HCT116 (cell line): ENCODE measurements around the gene ATP2A3.

Source experiments
- POLR2A ChIP-seq: IDR thresholded peaks from 2 replicates; pipeline ENCODE4 v1.7.0; 2011; ENCODE audit warnings: borderline replicate concordance; ENCODE audit not compliant: insufficient read depth, insufficient read length; ENCODE audit errors: extremely low read depth
- TF ChIP-seq, protein P1 (sequence below), 3 experiments: fragments of 200-600 bp in 1 of 3; sonication (generic) in 1 of 3; IDR thresholded peaks in 2 of 3; conservative IDR thresholded peaks in 1 of 3; 2 replicates each; pipeline ENCODE4 v1.5.1; 2012 to 2017; ENCODE audit warnings: low read depth in 2 of 3, low read length in 2 of 3, antibody characterized with exemption in 1 of 3, borderline replicate concordance in 1 of 3, control low read depth in 1 of 3, mild to moderate bottlenecking in 1 of 3, mixed read lengths in 1 of 3, mixed run types in 1 of 3, moderate library complexity in 1 of 3; ENCODE audit not compliant: insufficient read depth in 1 of 3

DNA sequence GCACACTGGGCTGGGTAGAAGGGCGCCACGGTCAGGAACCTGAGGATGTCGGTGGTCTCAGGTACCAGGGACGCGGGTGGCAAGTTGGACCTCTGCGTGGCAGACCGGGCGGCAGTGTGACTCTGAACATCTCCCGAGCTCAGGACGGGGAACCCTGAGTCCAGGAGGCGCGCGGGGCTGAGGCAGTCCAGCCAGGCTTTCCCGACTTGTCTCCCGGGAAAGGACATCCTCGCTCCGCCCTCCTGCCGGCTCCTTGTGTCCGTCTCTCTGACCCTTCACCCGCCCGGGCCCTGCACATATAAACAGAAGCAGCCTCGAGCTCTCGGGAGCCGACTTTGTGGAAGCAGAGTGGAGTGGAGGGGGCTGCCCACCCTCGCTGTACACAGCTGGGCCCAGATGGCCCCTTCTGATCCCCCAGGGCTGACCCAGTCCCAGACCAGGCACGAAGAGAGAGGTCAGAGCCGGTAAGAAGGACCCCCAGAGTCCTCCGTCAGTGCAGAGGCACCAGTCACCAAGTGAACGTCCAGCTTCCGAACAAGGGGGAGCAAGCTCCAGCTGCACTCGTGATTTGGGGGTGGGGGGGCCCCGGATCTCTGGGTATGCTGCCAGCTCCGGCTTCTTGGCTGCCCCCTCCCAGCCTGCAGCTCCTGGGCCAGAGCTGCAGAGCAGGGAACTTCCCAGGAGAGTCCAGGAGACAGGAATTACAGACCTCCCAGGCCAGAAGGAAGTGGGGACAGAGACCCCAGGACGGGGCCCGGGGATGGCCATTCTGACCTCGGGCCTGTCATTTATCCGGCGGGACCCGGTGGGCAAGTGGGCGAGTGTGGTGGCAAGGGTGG, 39.5 kb downstream of the ATP2A3 start:
- TF ChIP-seq, protein P1, sequence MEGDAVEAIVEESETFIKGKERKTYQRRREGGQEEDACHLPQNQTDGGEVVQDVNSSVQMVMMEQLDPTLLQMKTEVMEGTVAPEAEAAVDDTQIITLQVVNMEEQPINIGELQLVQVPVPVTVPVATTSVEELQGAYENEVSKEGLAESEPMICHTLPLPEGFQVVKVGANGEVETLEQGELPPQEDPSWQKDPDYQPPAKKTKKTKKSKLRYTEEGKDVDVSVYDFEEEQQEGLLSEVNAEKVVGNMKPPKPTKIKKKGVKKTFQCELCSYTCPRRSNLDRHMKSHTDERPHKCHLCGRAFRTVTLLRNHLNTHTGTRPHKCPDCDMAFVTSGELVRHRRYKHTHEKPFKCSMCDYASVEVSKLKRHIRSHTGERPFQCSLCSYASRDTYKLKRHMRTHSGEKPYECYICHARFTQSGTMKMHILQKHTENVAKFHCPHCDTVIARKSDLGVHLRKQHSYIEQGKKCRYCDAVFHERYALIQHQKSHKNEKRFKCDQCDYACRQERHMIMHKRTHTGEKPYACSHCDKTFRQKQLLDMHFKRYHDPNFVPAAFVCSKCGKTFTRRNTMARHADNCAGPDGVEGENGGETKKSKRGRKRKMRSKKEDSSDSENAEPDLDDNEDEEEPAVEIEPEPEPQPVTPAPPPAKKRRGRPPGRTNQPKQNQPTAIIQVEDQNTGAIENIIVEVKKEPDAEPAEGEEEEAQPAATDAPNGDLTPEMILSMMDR (IDR thresholded peaks at IDR 0.05 in 2 of 3, conservative IDR thresholded peaks at IDR 0.05 in 1 of 3; ENCODE audit: borderline replicate concordance in 1 of 3, insufficient read depth in 1 of 3, low read depth in 2 of 3, low read length in 2 of 3), result no peak
- no peak for TF ChIP-seq POLR2A
